Endothelial cell of umbilical vein (primary cell): ENCODE data around the gene UCKL1.

ENCODE experiments used
- EZH2 ChIP-seq: IDR thresholded peaks from 2 replicates; pipeline ENCODE4 v1.6.1; 2012; ENCODE audit warnings: borderline replicate concordance, low read depth, mild to moderate bottlenecking, moderate library complexity, low read length, inconsistent platforms; ENCODE audit not compliant: severe bottlenecking
- MAX ChIP-seq: IDR thresholded peaks from 2 replicates; pipeline ENCODE4 v1.6.1; 2011; ENCODE audit not compliant: insufficient read depth, insufficient read length
- TF ChIP-seq, protein P1 (sequence below), 2 donors: IDR thresholded peaks; 1 replicate in 1 of 2; 2 replicates in 1 of 2; pipeline ENCODE4 v1.5.1; 2011; ENCODE audit warnings: low read length in 2 of 2, mild to moderate bottlenecking in 2 of 2, moderate library complexity in 2 of 2, control low read depth in 1 of 2, inconsistent platforms in 1 of 2, low read depth in 1 of 2; ENCODE audit not compliant: insufficient read depth in 1 of 2; ENCODE audit errors: extremely low read depth in 1 of 2

DNA sequence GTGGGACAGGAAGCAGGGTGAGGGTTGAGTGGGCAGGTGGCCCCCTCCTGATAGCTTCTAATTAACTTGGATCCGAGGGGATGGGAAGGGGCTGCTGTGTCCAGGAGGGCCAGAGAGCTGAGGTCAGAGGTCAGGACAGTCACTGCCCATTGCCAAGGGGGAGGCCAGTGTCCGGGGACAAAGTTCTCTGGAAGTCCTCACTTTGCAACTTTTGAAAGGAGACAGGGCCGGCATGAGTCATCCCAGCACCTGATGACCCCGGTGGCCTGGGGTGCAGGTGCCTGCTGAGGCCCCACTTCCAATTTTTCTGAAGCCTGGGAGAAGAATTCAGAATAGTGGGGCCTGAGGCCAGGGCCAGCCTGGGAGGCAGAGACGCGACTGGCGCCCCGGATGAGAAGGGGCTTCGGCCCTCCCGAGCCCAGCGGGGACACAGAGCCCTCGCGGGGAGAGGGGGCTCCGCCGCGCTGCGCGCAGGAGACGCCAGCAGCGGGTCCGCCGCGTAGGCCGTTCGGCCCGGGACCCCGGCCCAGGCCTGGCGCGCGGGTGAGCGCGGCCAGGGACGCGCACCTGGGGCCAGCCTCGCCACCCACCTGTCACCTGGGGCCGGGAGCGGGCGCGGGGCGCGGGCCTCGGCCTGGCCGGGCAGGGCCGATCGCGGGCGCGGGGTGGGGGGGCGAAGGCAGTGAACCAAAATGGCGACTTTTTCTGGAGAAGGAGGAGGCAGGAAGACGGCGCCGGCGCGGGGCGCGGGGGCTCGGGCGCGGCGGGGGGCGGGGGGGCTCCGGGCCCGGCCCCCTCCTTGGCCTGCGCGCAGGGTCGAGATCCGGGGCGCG, 12.9 kb upstream of the UCKL1 start:
- TF ChIP-seq, protein P1, sequence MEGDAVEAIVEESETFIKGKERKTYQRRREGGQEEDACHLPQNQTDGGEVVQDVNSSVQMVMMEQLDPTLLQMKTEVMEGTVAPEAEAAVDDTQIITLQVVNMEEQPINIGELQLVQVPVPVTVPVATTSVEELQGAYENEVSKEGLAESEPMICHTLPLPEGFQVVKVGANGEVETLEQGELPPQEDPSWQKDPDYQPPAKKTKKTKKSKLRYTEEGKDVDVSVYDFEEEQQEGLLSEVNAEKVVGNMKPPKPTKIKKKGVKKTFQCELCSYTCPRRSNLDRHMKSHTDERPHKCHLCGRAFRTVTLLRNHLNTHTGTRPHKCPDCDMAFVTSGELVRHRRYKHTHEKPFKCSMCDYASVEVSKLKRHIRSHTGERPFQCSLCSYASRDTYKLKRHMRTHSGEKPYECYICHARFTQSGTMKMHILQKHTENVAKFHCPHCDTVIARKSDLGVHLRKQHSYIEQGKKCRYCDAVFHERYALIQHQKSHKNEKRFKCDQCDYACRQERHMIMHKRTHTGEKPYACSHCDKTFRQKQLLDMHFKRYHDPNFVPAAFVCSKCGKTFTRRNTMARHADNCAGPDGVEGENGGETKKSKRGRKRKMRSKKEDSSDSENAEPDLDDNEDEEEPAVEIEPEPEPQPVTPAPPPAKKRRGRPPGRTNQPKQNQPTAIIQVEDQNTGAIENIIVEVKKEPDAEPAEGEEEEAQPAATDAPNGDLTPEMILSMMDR (IDR thresholded peaks at IDR 0.05; ENCODE audit: extremely low read depth in 1 of 2, insufficient read depth in 1 of 2, low read depth in 1 of 2, low read length in 2 of 2) = no peak
- TF ChIP-seq EZH2 = no peak
- no peak for TF ChIP-seq MAX
